Fibroblast of skin of right quadriceps (primary cell): ENCODE results near the gene SIGLEC11.
"Not testable (repeated sequence)": the region's sequence is repeated elsewhere in the genome, so short reads cannot be mapped to it uniquely, and the experiment has no call there.

Experiments
- DNase-seq: peaks from one replicate; pipeline ENCODE4 v3.0.0-alpha.2; 2013

Gene SIGLEC11

GRCh38 chr19:49978324-49978723 is 17.4 kb upstream of the SIGLEC11 start:
- no peak for DNase-seq

- no peak for DNase-seq
Measured at GRCh38 chr19:49977881-49978280, 16.9 kb upstream of the SIGLEC11 start.

GRCh38 chr19:49977076-49977475 is 16.1 kb upstream of the SIGLEC11 start:
- DNase-seq, result no peak

GRCh38 chr19:49976496-49976895 is 15.5 kb upstream of the SIGLEC11 start:
- DNase-seq, result no peak

- DNase-seq, result no peak
Measured at GRCh38 chr19:49975051-49975450, 14.1 kb upstream of the SIGLEC11 start.

GRCh38 chr19:49973987-49974386 is 13.0 kb upstream of the SIGLEC11 start:
- no peak for DNase-seq

- no peak for DNase-seq
Measured at GRCh38 chr19:49972841-49973240, 11.9 kb upstream of the SIGLEC11 start.

GRCh38 chr19:49971991-49972411 is 11.0 kb upstream of the SIGLEC11 start:
- no peak for DNase-seq

GRCh38 chr19:49969355-49969754 is 8.4 kb upstream of the SIGLEC11 start:
- not testable (repeated sequence) for DNase-seq

- DNase-seq, result no peak
Measured at GRCh38 chr19:49968279-49968922, 7.4 kb upstream of the SIGLEC11 start.

GRCh38 chr19:49959892-49960291 is 1.1 kb downstream of the SIGLEC11 start:
- not testable (repeated sequence) for DNase-seq

GRCh38 chr19:49958596-49958995 is 2.4 kb downstream of the SIGLEC11 start:
- not testable (repeated sequence) for DNase-seq

GRCh38 chr19:49958144-49958543 is 2.8 kb downstream of the SIGLEC11 start:
- not testable (repeated sequence) for DNase-seq

GRCh38 chr19:49957262-49957915 is 3.6 kb downstream of the SIGLEC11 start:
- DNase-seq, result no peak

- DNase-seq, result no peak
Measured at GRCh38 chr19:49956115-49956495, 4.9 kb downstream of the SIGLEC11 start.

GRCh38 chr19:49954933-49955332 is 6.0 kb downstream of the SIGLEC11 start:
- DNase-seq, result no peak

- DNase-seq, result peak; percentile 15
Measured at GRCh38 chr19:49954092-49954829, 6.7 kb downstream of the SIGLEC11 start.

GRCh38 chr19:49953416-49953815 is 7.6 kb downstream of the SIGLEC11 start:
- no peak for DNase-seq

GRCh38 chr19:49952906-49953305 is 8.1 kb downstream of the SIGLEC11 start:
- no peak for DNase-seq

- DNase-seq, result no peak
Measured at GRCh38 chr19:49952479-49952836, 8.5 kb downstream of the SIGLEC11 start.

GRCh38 chr19:49951806-49952478 is 9.0 kb downstream of the SIGLEC11 start:
- no peak for DNase-seq

GRCh38 chr19:49950956-49951526 is 9.9 kb downstream of the SIGLEC11 start:
- no peak for DNase-seq

GRCh38 chr19:49950590-49950948 is 10.4 kb downstream of the SIGLEC11 start:
- DNase-seq, result no peak
